B cell (primary cell): ENCODE data around the gene MPST. TPM values are rescaled to one million over a fixed set of nuclear protein-coding genes. Genes with fewer than 3 reads are reported as not detected.

Source experiments
- ATAC-seq: fragments of 200-7000 bp; cut with Tn5 transposase; one replicate; pipeline ENCODE4 v1.10.0; 2021; ENCODE audit warnings: low read depth, mild to moderate bottlenecking, moderate number of reproducible peaks, moderate library complexity
- CTCF ChIA-PET: fragments of 350-600 bp; sonication (Branson Sonifier 250); formaldehyde crosslinking; loops from one replicate; lab custom pipeline; 2021; ENCODE audit warnings: antibody characterized with exemption, inconsistent platforms; lab: Charles Lee
- POLR2A ChIA-PET: fragments of 350-600 bp; sonication (Branson Sonifier 250); formaldehyde crosslinking; loops from one replicate; lab custom pipeline; 2021; ENCODE audit warnings: antibody characterized with exemption; lab: Charles Lee
- DNase-seq: peaks from one replicate; pipeline ENCODE4 v3.0.0; 2013
- H2AFZ ChIP-seq: 2 replicates; pipeline ENCODE4 v1.6.1; 2012; ENCODE audit warnings: mild to moderate bottlenecking, low read depth, low read length; ENCODE audit not compliant: insufficient read depth, poor library complexity, severe bottlenecking
- H3K27ac ChIP-seq, 2 donors: 1 replicate in 1 of 2; 2 replicates in 1 of 2; pipeline ENCODE4 v1.5.1; 2012 to 2013; ENCODE audit warnings: low read length in 2 of 2, mild to moderate bottlenecking in 2 of 2, moderate library complexity in 1 of 2
- H3K27me3 ChIP-seq, 4 experiments: fragments of 200-600 bp in 1 of 4; sonication (generic) in 1 of 4; replicated peaks in 1 of 4; 1 replicate in 2 of 4; 2 replicates in 2 of 4; pipeline versions ENCODE4 v1.6.1 to v1.7.0; 2013 to 2016; ENCODE audit warnings: low read length in 3 of 4, mild to moderate bottlenecking in 2 of 4, mixed read lengths in 1 of 4, moderate library complexity in 1 of 4; ENCODE audit not compliant: insufficient read depth in 4 of 4, control insufficient read depth in 3 of 4; ENCODE audit errors: control extremely low read depth in 1 of 4
- H3K36me3 ChIP-seq, 2 experiments: replicated peaks in 1 of 2; 1 replicate in 1 of 2; 2 replicates in 1 of 2; pipeline versions ENCODE4 v1.6.1 to v1.7.1; 2013; ENCODE audit warnings: low read length in 1 of 2; ENCODE audit not compliant: insufficient read depth in 2 of 2, control insufficient read depth in 1 of 2; ENCODE audit errors: control extremely low read depth in 1 of 2, extremely low read depth in 1 of 2
- H3K4me1 ChIP-seq, 2 donors: fragments of 200-600 bp in 1 of 2; sonication (generic) in 1 of 2; 1 replicate in 1 of 2; 2 replicates in 1 of 2; pipeline versions ENCODE4 v1.5.1 to v1.6.1; 2013 to 2017; ENCODE audit warnings: low read length in 2 of 2; ENCODE audit not compliant: control insufficient read depth in 2 of 2, insufficient read depth in 2 of 2
- H3K4me2 ChIP-seq: replicated peaks from 2 replicates; pipeline ENCODE3; 2012; ENCODE audit warnings: mild to moderate bottlenecking, low read depth, low read length; ENCODE audit not compliant: poor library complexity, severe bottlenecking
- H3K4me3 ChIP-seq, 5 experiments: fragments of 200-600 bp in 1 of 5; sonication (generic) in 1 of 5; 1 replicate in 3 of 5; 2 replicates in 2 of 5; pipeline versions ENCODE4 v1.5.1 to v1.7.0; 2011 to 2016; ENCODE audit warnings: low read length in 4 of 5, mild to moderate bottlenecking in 4 of 5, low read depth in 2 of 5, control low read depth in 1 of 5, moderate library complexity in 1 of 5; ENCODE audit not compliant: insufficient read depth in 1 of 5; ENCODE audit errors: control extremely low read depth in 1 of 5, extremely low read depth in 1 of 5
- H3K79me2 ChIP-seq: fragments of 200-600 bp; sonication (generic); one replicate; pipeline ENCODE4 v1.6.0; 2016; ENCODE audit warnings: low read length; ENCODE audit not compliant: control insufficient read depth, insufficient read depth
- H3K9ac ChIP-seq: fragments of 200-600 bp; sonication (generic); 2 replicates; pipeline ENCODE4 v1.6.1; 2017; ENCODE audit warnings: mild to moderate bottlenecking, low read length, moderate library complexity
- H3K9me3 ChIP-seq, 3 donors: one replicate each; pipeline versions ENCODE4 v1.6.1 to v1.7.1; 2013; ENCODE audit warnings: low read length in 2 of 3; ENCODE audit not compliant: control insufficient read depth in 2 of 3, insufficient read depth in 1 of 3; ENCODE audit errors: control extremely low read depth in 1 of 3
- H4K20me1 ChIP-seq: 2 replicates; pipeline ENCODE4 v1.6.0; 2012; ENCODE audit warnings: mild to moderate bottlenecking, low read length; ENCODE audit not compliant: insufficient read depth, control insufficient read depth, poor library complexity, severe bottlenecking
- H3K27ac Mint-ChIP-seq: one replicate; pipeline ENCODE4 v1.8.0; 2021; ENCODE audit warnings: mixed read lengths
- H3K27me3 Mint-ChIP-seq: one replicate; pipeline ENCODE4 v1.8.0; 2021; ENCODE audit warnings: mixed read lengths
- H3K4me1 Mint-ChIP-seq: one replicate; pipeline ENCODE4 v1.8.0; 2021; ENCODE audit warnings: mixed read lengths
- H3K4me3 Mint-ChIP-seq: one replicate; pipeline ENCODE4 v1.8.0; 2021; ENCODE audit warnings: mixed read lengths
- H3K9me3 Mint-ChIP-seq: one replicate; pipeline ENCODE4 v1.8.0; 2022; ENCODE audit warnings: mixed read lengths; ENCODE audit not compliant: insufficient read depth
- EZH2 ChIP-seq: IDR thresholded peaks from 2 replicates; pipeline ENCODE4 v1.6.1; 2012; ENCODE audit warnings: borderline replicate concordance, low read depth, mild to moderate bottlenecking, moderate library complexity, low read length; ENCODE audit not compliant: insufficient read depth, poor library complexity, severe bottlenecking
- WGBS: methylation state at CpG from one replicate; pipeline ENCODE4 v1.1.5; 2013; ENCODE audit warnings: missing lambda C conversion rate; ENCODE audit not compliant: insufficient coverage; 5-methylcytosine and 5-hydroxymethylcytosine counted together
- intact Hi-C: fragments of 100-400 bp; cut with micrococcal nuclease; formaldehyde crosslinking; loops from one replicate; pipeline ENCODE4 v1.10.0; 2022
- polyA plus RNA-seq: library from polyadenylated mRNA; depleted of rRNA; stranded (reverse); fragments of >200 nt; gene quantifications from 2 replicates; pipeline ENCODE4 v1.2.3, GENCODE V29; 2012
- total RNA-seq, 2 donors: library from RNA; stranded (reverse); fragments of 120-200 nt in 1 of 2; gene quantifications; 1 replicate in 1 of 2; 2 replicates in 1 of 2; pipeline versions ENCODE4 v1.2.3 to v1.2.4, GENCODE V29; 2013 to 2022
- TF ChIP-seq, protein P1 (sequence below): fragments of 200-600 bp; IDR thresholded peaks from one replicate; pipeline ENCODE4 v1.8.0; 2022; ENCODE audit warnings: antibody characterized with exemption, mild to moderate bottlenecking

The MPST gene
- total and polyA plus RNA-seq, 2 donors (not counting 1 experiment from before 2014, with no cell fraction given): 11.2 to 17.7 TPM

DNA sequence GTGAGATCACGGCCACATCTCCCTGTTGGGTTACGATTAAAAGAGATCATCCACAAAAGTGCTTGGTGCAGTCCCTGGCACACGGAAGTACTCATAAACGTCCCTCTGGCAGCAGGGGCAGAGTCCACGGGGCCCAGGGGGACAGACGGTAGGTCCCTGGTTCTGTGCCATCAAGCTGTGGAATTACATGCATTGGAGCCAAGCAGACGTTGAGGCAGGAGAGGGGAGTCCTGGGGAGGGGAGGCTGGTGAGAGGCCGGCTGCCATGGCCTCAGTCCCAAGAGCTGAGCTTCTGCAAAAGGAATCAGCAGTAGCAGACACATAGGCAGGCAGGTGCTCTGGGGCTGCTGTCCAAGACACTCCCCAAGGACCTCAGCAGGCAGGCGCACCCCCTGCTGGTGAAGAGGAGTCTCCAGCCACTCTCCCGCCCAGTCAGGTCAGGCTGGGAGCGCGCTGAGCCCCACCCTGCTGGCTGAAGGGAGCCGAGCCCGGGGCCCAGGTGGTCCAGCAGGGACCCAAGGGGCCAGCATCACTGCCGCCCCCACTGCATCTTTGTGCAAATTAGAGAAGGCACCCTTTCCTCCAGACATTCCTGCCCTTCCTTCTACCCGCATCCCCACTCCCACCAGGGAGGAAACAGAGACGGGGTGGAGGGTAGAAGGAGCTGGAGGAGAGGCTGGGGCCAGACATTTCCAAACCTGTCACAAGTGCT lies 24.4 kb downstream of the MPST start:
- Histone ChIP-seq H3K4me2 (no peak overlapping the region), H3K27ac (no peak overlapping the region), H3K4me1 (peaks cover 9 to 14% of the 10 kb centered on the region in 2 donors), H2AFZ (no peak overlapping the region), H3K4me3 (no peak overlapping the region), H3K27me3 (no peaks in the 10 kb centered on the region), H4K20me1 (no peaks in the 10 kb centered on the region), H3K36me3 (no peaks in the 10 kb centered on the region), H3K79me2 (no peaks in the 10 kb centered on the region), H3K9me3 (no peaks in the 10 kb centered on the region), H3K9ac (no peak overlapping the region)
- TF ChIP-seq, protein P1, sequence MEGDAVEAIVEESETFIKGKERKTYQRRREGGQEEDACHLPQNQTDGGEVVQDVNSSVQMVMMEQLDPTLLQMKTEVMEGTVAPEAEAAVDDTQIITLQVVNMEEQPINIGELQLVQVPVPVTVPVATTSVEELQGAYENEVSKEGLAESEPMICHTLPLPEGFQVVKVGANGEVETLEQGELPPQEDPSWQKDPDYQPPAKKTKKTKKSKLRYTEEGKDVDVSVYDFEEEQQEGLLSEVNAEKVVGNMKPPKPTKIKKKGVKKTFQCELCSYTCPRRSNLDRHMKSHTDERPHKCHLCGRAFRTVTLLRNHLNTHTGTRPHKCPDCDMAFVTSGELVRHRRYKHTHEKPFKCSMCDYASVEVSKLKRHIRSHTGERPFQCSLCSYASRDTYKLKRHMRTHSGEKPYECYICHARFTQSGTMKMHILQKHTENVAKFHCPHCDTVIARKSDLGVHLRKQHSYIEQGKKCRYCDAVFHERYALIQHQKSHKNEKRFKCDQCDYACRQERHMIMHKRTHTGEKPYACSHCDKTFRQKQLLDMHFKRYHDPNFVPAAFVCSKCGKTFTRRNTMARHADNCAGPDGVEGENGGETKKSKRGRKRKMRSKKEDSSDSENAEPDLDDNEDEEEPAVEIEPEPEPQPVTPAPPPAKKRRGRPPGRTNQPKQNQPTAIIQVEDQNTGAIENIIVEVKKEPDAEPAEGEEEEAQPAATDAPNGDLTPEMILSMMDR: peak; percentile 67
- no peak for TF ChIP-seq EZH2
- intact Hi-C loops: loop anchor here (1.0 to 10.0 kb wide), 3 partner anchors 189 to 497 kb away; no protein-coding TSS in a partner anchor
- Mint-ChIP-seq H3K27me3 (peaks cover 16% of the 10 kb centered on the region), H3K4me3 (no peak overlapping the region), H3K4me1 (peaks cover 15% of the 10 kb centered on the region), H3K9me3 (no peaks in the 10 kb centered on the region), H3K27ac (peak overlapping the region; percentile 67)
- WGBS: 41% methylated on average over 16 of the region's 17 CpGs
- DNase-seq (peak; percentile 70), ATAC-seq (peak; percentile 95)
- CTCF ChIA-PET: interaction anchor here (0.5 to 2.2 kb wide), 16 partner anchors 9 to 523 kb away, joined by 3 to 10 read pairs (median 4); partner anchors contain the start of genes IFT27, IL2RB, MPST and TST
- POLR2A ChIA-PET: interaction anchor here (0.6 kb wide), 1 partner anchor 512 kb away, joined by 9 read pairs; no protein-coding TSS in a partner anchor
